Measurements from ENCODE around the gene CACNA2D2. TPM values are rescaled to one million over a fixed set of nuclear protein-coding genes. Genes with fewer than 3 reads are reported as not detected.

CACNA2D2 gene
- total and polyA plus RNA-seq, 4 donors: 28.2 to 111 (median 69.1) TPM

DNA sequence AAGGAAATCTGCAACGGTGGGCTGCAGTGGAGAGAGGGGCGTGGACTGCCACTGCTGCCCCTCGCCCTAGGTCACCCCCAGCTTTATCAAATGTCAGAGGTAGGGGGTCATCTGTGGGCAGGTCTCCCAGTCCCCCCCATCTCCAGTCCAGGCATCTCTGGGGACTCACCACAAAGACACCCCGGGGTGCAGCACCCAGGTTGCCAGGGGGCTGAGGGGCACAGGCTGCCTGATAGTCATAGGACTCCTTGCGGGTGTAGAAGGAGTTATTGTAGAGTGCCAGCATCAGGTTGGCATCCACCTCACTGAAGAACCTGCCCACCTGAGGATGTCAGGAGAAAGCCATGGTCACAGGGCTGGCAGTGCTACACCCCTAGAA, 137.6 kb downstream of the CACNA2D2 start:
- ATAC-seq (ENCODE audit: insufficient read depth, low FRiP score) (no peak), DNase-seq (no peak)
- Histone ChIP-seq H3K4me1 (ENCODE audit: control insufficient read depth in 5 of 5, insufficient read depth in 5 of 5, low read length in 5 of 5) (peaks cover 0 to 9% (median 0%) of the 10 kb centered on the region in 5 donors), H3K9me3 (ENCODE audit: control insufficient read depth in 4 of 4, insufficient read depth in 3 of 4, low read length in 3 of 4) (no peaks in the 10 kb centered on the region), H3K27me3 (ENCODE audit: control insufficient read depth in 3 of 3, insufficient read depth in 3 of 3, low read length in 2 of 3) (no peaks in the 10 kb centered on the region), H3K36me3 (ENCODE audit: control insufficient read depth in 4 of 4, insufficient read depth in 4 of 4, low read length in 4 of 4) (peaks cover 0 to 6% (median 0%) of the 10 kb centered on the region in 4 donors), H3K9ac (ENCODE audit: insufficient read depth in 1 of 2, low read length in 2 of 2) (no peak overlapping the region), H3K27ac (ENCODE audit: low read depth in 1 of 2, low read length in 1 of 2) (no peak overlapping the region), H3K4me3 (no peak overlapping the region)
- TF ChIP-seq CTCF (IDR thresholded peaks at IDR 0.05; ENCODE audit: control extremely low read depth, extremely low read depth): no peak
- WGBS, 2 donors: 78 to 80% methylated on average over 5 of the region's 5 CpGs

DNA sequence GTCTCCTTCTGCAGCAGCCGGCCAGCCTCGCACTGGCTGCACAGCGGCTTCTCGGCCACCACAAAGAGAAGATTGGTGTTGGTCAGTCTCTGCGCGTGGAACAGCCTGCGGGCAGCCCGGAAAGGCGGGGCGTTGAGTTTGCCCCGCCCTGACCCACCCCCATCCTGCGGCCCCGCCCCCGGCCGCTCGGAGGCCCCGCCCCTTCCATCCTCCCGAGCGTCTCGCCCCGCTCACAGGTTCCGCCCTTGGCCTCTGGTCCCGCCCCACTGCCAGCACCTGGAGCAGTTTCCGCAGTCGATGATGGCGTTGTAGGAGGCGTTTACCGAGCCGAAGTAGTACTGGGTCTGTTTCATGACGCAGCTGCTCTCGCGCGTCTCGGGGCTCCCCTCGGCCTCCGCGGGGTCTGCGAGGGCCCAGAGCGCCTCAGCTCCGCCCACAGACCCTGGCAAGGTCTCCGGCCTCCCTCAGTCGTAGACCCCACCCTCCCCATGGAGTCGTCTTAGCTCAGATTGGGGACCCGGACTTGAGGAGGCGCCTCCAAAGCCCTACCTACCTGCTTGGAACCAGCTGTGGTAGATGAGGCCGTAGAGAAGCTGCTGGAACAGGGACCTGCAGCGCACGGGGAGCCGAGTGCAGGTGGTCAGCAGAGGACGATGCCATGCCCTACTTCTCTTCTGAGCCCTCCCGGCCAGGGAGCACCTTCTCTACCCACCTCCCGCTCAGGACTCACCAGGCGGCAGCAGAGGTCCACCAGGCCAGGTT, 138.2 kb downstream of the CACNA2D2 start:
- TF ChIP-seq CTCF (IDR thresholded peaks at IDR 0.05; ENCODE audit: control extremely low read depth, extremely low read depth): no peak
- Histone ChIP-seq H3K27ac (ENCODE audit: low read depth in 1 of 2, low read length in 1 of 2) (no peak overlapping the region), H3K4me1 (ENCODE audit: control insufficient read depth in 5 of 5, insufficient read depth in 5 of 5, low read length in 5 of 5) (peaks cover 0 to 9% (median 0%) of the 10 kb centered on the region in 5 donors), H3K9me3 (ENCODE audit: control insufficient read depth in 4 of 4, insufficient read depth in 3 of 4, low read length in 3 of 4) (no peaks in the 10 kb centered on the region), H3K27me3 (ENCODE audit: control insufficient read depth in 3 of 3, insufficient read depth in 3 of 3, low read length in 2 of 3) (no peaks in the 10 kb centered on the region), H3K4me3 (no peak overlapping the region), H3K36me3 (ENCODE audit: control insufficient read depth in 4 of 4, insufficient read depth in 4 of 4, low read length in 4 of 4) (peaks cover 0 to 6% (median 0%) of the 10 kb centered on the region in 4 donors), H3K9ac (ENCODE audit: insufficient read depth in 1 of 2, low read length in 2 of 2) (peak overlapping the region in 1 of 2 donors; percentile 63)
- peak; percentile 72 to 87 (median 83) for DNase-seq
- ATAC-seq (ENCODE audit: insufficient read depth, low FRiP score): peak; percentile 82
- 8 to 24% methylated on average over 41 to 53 of the region's 53 CpGs for WGBS, 2 donors

DNA sequence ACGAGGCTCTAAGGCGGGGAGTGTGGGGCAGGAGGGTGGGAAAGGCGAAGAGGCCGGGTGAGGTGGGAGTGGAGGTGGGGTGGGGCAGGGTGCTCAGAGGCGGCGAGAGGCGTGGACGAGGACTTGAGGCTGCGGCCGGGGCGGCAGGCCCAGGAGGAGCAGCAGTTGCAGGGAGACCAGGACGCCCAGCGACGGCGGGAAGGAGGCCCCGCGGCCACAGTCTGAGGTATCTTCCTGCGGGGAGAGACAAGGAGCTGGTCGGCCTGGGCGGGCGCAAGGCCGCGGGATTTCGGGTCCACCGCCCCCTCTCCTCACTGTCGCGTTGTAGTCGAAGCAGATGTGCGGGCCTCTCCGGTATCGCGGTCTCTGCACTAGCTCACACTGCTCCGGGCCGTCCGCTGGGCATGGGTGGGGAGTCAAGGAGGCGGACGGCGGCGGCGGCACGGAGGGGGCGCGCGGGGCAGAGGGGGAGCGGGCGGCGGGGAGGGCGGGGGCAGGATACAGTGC, 138.8 kb downstream of the CACNA2D2 start:
- Histone ChIP-seq H3K27ac (ENCODE audit: low read depth in 1 of 2, low read length in 1 of 2) (peak overlapping the region in 1 of 2 donors; percentile 49), H3K4me3 (no peak overlapping the region), H3K9me3 (ENCODE audit: control insufficient read depth in 4 of 4, insufficient read depth in 3 of 4, low read length in 3 of 4) (no peaks in the 10 kb centered on the region), H3K4me1 (ENCODE audit: control insufficient read depth in 5 of 5, insufficient read depth in 5 of 5, low read length in 5 of 5) (peaks cover 0 to 9% (median 0%) of the 10 kb centered on the region in 5 donors), H3K27me3 (ENCODE audit: control insufficient read depth in 3 of 3, insufficient read depth in 3 of 3, low read length in 2 of 3) (no peaks in the 10 kb centered on the region), H3K36me3 (ENCODE audit: control insufficient read depth in 4 of 4, insufficient read depth in 4 of 4, low read length in 4 of 4) (peaks cover 0 to 4% (median 0%) of the 10 kb centered on the region in 4 donors), H3K9ac (ENCODE audit: insufficient read depth in 1 of 2, low read length in 2 of 2) (no peak overlapping the region)
- no peak for TF ChIP-seq CTCF (IDR thresholded peaks at IDR 0.05; ENCODE audit: control extremely low read depth, extremely low read depth)
- no peak for DNase-seq
- peak; percentile 6 for ATAC-seq (ENCODE audit: insufficient read depth, low FRiP score)
- 19 to 34% methylated on average over 41 to 48 of the region's 48 CpGs for WGBS, 2 donors

All from lung (tissue), 12 donors.